Naive B cell (primary cell): Measurements from ENCODE around the gene ESPN. TPM values are rescaled to one million over a fixed set of nuclear protein-coding genes. Genes with fewer than 3 reads are reported as not detected.

Experiments
- ATAC-seq, 2 donors: fragments of 150-1000 bp; cut with Tn5 transposase; 2 replicates each; pipeline ENCODE4 v1.10.0; 2021; ENCODE audit warnings: low read depth in 2 of 2, mild to moderate bottlenecking in 2 of 2, moderate library complexity in 2 of 2
- DNase-seq: peaks from one replicate; pipeline ENCODE4 v3.0.0; 2022
- H3K27ac Mint-ChIP-seq, 6 donors: one replicate each; pipeline ENCODE4 v1.8.0; 2020 to 2022; ENCODE audit warnings: mild to moderate bottlenecking in 6 of 6, mixed read lengths in 6 of 6, moderate library complexity in 5 of 6, inconsistent platforms in 2 of 6
- H3K27me3 Mint-ChIP-seq, 3 donors: one replicate each; pipeline ENCODE4 v1.8.0; 2021 to 2022; ENCODE audit warnings: mixed read lengths in 3 of 3, mild to moderate bottlenecking in 1 of 3
- H3K36me3 Mint-ChIP-seq, 2 donors: one replicate each; pipeline ENCODE4 v1.8.0; 2020 to 2022; ENCODE audit warnings: mixed read lengths in 2 of 2, inconsistent platforms in 1 of 2, mild to moderate bottlenecking in 1 of 2
- H3K4me1 Mint-ChIP-seq, 3 donors: one replicate each; pipeline ENCODE4 v1.8.0; 2020 to 2022; ENCODE audit warnings: mixed read lengths in 3 of 3, inconsistent platforms in 1 of 3, mild to moderate bottlenecking in 1 of 3, moderate library complexity in 1 of 3
- H3K4me3 Mint-ChIP-seq, 8 donors: one replicate each; pipeline ENCODE4 v1.8.0; 2020 to 2022; ENCODE audit warnings: mild to moderate bottlenecking in 8 of 8, mixed read lengths in 8 of 8, moderate library complexity in 8 of 8, inconsistent platforms in 2 of 8
- H3K9me3 Mint-ChIP-seq, 7 donors: one replicate each; pipeline ENCODE4 v1.8.0; 2020 to 2022; ENCODE audit warnings: mixed read lengths in 7 of 7, mild to moderate bottlenecking in 5 of 7, inconsistent platforms in 2 of 7, moderate library complexity in 1 of 7
- polyA plus RNA-seq, 6 donors: library from polyadenylated mRNA; unstranded; fragments of 300-500 nt; fragmentation: Illumina TruSeq; gene quantifications; one replicate each; pipeline ENCODE4 v1.2.3, GENCODE V29; 2021; ENCODE audit warnings: low read depth in 6 of 6

The ESPN gene
- polyA plus RNA-seq, 6 donors from 2014 or later, result not detected

GRCh38 chr1:6508816-6509189, 84.2 kb downstream of the ESPN start:
- peaks cover 0 to 5% (median 0%) of the 10 kb centered on the region in 3 donors for H3K4me1 Mint-ChIP-seq
- H3K4me3 Mint-ChIP-seq, result no peak overlapping the region
- no peak for DNase-seq
- H3K27me3 Mint-ChIP-seq, result peaks cover 0 to 24% (median 8%) of the 10 kb centered on the region in 3 donors
- H3K36me3 Mint-ChIP-seq, result no peaks in the 10 kb centered on the region
- ATAC-seq, result no peak
- no peaks in the 10 kb centered on the region for H3K9me3 Mint-ChIP-seq
- H3K27ac Mint-ChIP-seq, result peak overlapping the region in 1 of 6 donors; percentile 81

GRCh38 chr1:6509220-6509918, 84.8 kb downstream of the ESPN start:
- H3K9me3 Mint-ChIP-seq, result no peaks in the 10 kb centered on the region
- ATAC-seq, result no peak
- H3K4me1 Mint-ChIP-seq, result peaks cover 0 to 5% (median 0%) of the 10 kb centered on the region in 3 donors

GRCh38 chr1:6509919-6510291, 85.3 kb downstream of the ESPN start:
- H3K27ac Mint-ChIP-seq, result no peak overlapping the region
- DNase-seq, result no peak
- ATAC-seq, result no peak

More at GRCh38 chr1:6509220-6509918, 84.8 kb downstream of the ESPN start:
- Mint-ChIP-seq H3K27ac (no peak overlapping the region), H3K27me3 (peaks cover 0 to 24% (median 8%) of the 10 kb centered on the region in 3 donors), H3K4me3 (no peak overlapping the region), H3K36me3 (no peaks in the 10 kb centered on the region)
- DNase-seq, result no peak

GRCh38 chr1:6510493-6510892, 85.9 kb downstream of the ESPN start:
- DNase-seq (no peak), ATAC-seq (no peak)
- H3K4me1 Mint-ChIP-seq, result peaks cover 0 to 5% (median 0%) of the 10 kb centered on the region in 3 donors
- H3K27ac Mint-ChIP-seq, result no peak overlapping the region
- no peaks in the 10 kb centered on the region for H3K9me3 Mint-ChIP-seq
- H3K27me3 Mint-ChIP-seq, result peaks cover 0 to 20% (median 2%) of the 10 kb centered on the region in 3 donors
- no peaks in the 10 kb centered on the region for H3K36me3 Mint-ChIP-seq
- no peak overlapping the region for H3K4me3 Mint-ChIP-seq

More at GRCh38 chr1:6509919-6510291, 85.3 kb downstream of the ESPN start:
- Mint-ChIP-seq H3K36me3 (no peaks in the 10 kb centered on the region), H3K27me3 (peaks cover 0 to 24% (median 8%) of the 10 kb centered on the region in 3 donors), H3K4me3 (no peak overlapping the region), H3K4me1 (peaks cover 0 to 5% (median 0%) of the 10 kb centered on the region in 3 donors), H3K9me3 (no peaks in the 10 kb centered on the region)

Other genes starting within 250 kb of the ESPN start
- not detected for gene CHD5, start 244.5 kb upstream of the ESPN start, polyA plus RNA-seq
- gene RPL22, start 225.2 kb upstream of the ESPN start, polyA plus RNA-seq, result 100 to 1,000 TPM; 148 to 237 (median 187) TPM
- gene RNF207, start 218.7 kb upstream of the ESPN start, polyA plus RNA-seq, result under 1 TPM in 4 of 6 donors, not detected in 2; 0.12 to 0.61 (median 0.26) TPM
- gene ICMT, start 188.8 kb upstream of the ESPN start, polyA plus RNA-seq, result 10 to 100 TPM in 4 of 6 donors, 1 to 10 TPM in 2; 5.4 to 16.2 (median 11.6) TPM
- not detected for gene HES3, start 180.6 kb upstream of the ESPN start, polyA plus RNA-seq
- not detected for gene GPR153, start 163.7 kb upstream of the ESPN start, polyA plus RNA-seq
- 1 to 10 TPM; 1.8 to 3.7 (median 2.9) TPM for gene ACOT7, start 31.0 kb upstream of the ESPN start, polyA plus RNA-seq
- gene HES2, start 4.9 kb upstream of the ESPN start, polyA plus RNA-seq, result not detected
- gene TNFRSF25, start 41.4 kb downstream of the ESPN start, polyA plus RNA-seq, result under 1 TPM in 2 of 6 donors, not detected in 4; 0.28 to 0.68 TPM
- gene PLEKHG5, start 66.9 kb downstream of the ESPN start, polyA plus RNA-seq, result not detected
- 10 to 100 TPM in 5 of 6 donors, 1 to 10 TPM in 1; 4.1 to 22.3 (median 18.4) TPM for gene NOL9, start 129.7 kb downstream of the ESPN start, polyA plus RNA-seq
- gene TAS1R1, start 130.5 kb downstream of the ESPN start, polyA plus RNA-seq, result under 1 TPM in 2 of 6 donors, not detected in 4; 0.16 to 0.22 TPM
- gene ZBTB48, start 155.2 kb downstream of the ESPN start, polyA plus RNA-seq, result 10 to 100 TPM; 13.3 to 30.2 (median 24.4) TPM
- gene KLHL21, start 178.1 kb downstream of the ESPN start, polyA plus RNA-seq, result 10 to 100 TPM in 4 of 6 donors, 1 to 10 TPM in 2; 9.7 to 17.9 (median 10.5) TPM
- 1 to 10 TPM; 2.7 to 6.0 (median 4.2) TPM for gene PHF13, start 189.0 kb downstream of the ESPN start, polyA plus RNA-seq
- gene THAP3, start 200.1 kb downstream of the ESPN start, polyA plus RNA-seq, result 10 to 100 TPM; 10.4 to 26.9 (median 21.7) TPM